Stomach (tissue), 4 donors: ENCODE measurements around the gene TTC27.

Experiments used
- CTCF ChIP-seq, 7 experiments: fragments of 450-650 bp in 4 of 7; fragments of 200-600 bp in 3 of 7; sonication (generic) in 3 of 7; IDR thresholded peaks; one replicate each; pipeline ENCODE4 v1.5.1; 2016 to 2019; ENCODE audit warnings: antibody characterized with exemption in 7 of 7, control low read depth in 2 of 7, mild to moderate bottlenecking in 1 of 7
- POLR2A ChIP-seq, 4 donors: fragments of 450-650 bp; IDR thresholded peaks; one replicate each; pipeline ENCODE4 v1.6.1; 2016; ENCODE audit warnings: antibody characterized with exemption in 4 of 4, control low read depth in 2 of 4, mild to moderate bottlenecking in 1 of 4, moderate library complexity in 1 of 4

- no peak for TF ChIP-seq CTCF (IDR thresholded peaks at IDR 0.05)
- TF ChIP-seq POLR2A (IDR thresholded peaks at IDR 0.05), result no peak
Observed at GRCh38 chr2:32745191-32745590, 117.3 kb downstream of the TTC27 start.
